ENCODE measurements around the gene ERCC3. TPM values are rescaled to one million over a fixed set of nuclear protein-coding genes. Genes with fewer than 3 reads are reported as not detected.
A peak's percentile ranks its signal among the peaks of the same experiment; 100 is the strongest.
"Not testable (repeated sequence)": the region's sequence is repeated elsewhere in the genome, so short reads cannot be mapped to it uniquely, and the experiment has no call there.

The ERCC3 gene
- total RNA-seq, 1 experiment from 2014 or later: 31.5 TPM

DNA sequence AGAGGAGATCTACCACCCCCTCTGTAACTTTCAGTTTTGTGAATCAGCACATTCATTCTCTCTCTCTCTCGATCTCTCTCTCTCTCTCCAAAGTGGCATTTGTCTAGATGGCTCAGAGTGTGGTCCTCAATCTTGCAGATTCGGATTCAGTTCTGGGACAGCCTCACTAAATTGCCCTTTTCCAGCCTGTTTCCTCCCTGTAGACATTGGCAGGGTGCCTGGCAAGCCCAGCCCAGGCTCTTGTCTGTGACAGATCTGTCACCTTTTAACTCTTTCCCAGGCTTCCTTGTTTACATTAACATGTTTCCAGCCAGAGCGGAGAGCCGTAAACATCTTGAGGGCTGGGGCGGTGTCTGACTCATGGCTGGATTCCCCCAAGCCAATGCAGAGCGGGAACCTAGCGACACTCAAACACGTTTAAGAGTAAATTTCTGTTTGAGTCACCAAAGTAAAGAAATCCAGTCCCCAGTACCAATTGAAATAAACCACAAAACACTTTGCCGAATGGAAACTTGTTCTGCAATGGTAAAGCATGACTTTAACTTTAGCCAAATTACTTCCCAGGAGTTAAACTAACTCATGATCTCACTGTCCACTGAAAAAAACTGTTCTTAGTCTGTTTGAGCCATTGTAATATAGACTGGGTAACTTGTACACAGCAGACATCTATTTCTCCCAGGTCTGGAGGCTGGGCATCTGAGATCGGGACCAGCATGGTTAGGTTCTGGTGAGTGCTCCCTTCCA is 67.3 kb downstream of the ERCC3 start:
- DNase-seq (ENCODE audit: low spot score): peak; percentile 99

DNA sequence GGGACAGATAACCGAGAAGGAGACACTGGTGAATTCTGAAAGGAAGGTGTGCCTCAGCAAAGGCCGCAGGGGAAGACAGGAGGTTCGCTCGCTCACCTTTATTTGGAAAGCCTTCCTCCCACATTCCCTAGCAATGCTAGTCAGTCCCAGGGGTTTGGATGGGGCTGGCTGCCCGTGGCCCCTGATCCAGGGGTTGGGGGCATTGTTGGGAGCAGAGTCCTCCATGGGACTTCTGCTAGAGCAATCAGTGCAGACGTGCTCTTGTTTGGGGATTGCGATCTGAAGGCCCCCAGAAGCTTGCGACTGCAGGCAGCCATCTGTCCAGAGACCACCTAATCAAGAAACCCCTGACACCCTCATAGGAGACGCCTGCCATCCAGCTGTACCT is 67.8 kb downstream of the ERCC3 start:
- no peak for DNase-seq (ENCODE audit: low spot score)

DNA sequence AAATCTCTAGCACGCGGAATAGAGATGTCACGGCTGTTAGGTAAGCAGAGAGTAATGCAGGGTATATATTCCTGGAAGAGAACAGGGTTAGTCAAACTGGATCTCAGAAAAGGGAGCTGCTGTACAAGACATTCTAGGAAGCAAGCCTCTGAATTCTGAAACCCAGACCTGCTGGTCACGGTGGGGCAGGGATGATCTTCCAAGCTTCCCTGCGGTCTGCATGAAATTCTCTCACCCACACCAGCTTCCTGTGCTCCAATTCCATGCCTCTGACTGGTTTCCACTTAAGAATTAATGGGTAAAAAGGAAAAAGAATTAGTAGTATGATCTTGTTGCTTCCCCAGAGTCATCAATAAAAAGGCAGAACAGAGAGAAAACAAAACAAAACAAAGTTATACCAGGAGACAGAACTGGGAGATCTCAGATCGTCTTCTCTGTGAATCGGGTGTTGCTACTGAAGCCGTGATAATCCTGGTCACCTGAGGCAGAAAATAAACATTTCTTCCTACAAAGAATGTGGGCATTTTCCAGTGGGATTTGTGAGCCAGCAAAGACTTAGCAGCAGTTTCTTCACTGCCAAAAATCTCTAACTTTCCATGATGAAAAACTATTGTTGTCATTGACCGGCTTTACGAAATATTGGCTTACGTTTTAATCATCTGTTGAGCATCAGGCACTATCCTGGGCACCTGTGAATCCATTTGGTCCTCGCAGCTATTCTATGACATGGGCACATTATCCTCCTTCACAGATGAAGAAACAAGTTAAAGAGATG is 68.6 kb downstream of the ERCC3 start:
- peak; percentile 62 for DNase-seq (ENCODE audit: low spot score)

DNA sequence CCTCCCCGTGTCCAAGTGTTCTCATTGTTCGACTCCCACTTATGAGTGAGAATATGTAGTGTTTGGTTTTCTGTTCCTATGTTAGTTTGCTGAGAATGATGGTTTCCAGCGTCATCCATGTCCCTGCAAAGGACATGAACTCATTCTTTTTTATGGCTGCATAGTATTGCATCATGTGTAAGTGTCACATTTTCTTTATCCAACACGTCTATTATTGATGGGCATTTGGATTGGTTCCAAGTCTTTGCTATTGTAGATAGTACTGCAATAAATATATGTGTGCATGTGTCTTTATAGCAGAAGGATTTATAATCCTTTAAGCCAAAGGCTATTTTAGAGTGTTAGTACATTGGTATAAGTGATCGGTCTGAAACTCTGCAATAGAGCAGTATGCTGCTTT is 69.8 kb downstream of the ERCC3 start:
- DNase-seq (ENCODE audit: low spot score): not testable (repeated sequence)

DNA sequence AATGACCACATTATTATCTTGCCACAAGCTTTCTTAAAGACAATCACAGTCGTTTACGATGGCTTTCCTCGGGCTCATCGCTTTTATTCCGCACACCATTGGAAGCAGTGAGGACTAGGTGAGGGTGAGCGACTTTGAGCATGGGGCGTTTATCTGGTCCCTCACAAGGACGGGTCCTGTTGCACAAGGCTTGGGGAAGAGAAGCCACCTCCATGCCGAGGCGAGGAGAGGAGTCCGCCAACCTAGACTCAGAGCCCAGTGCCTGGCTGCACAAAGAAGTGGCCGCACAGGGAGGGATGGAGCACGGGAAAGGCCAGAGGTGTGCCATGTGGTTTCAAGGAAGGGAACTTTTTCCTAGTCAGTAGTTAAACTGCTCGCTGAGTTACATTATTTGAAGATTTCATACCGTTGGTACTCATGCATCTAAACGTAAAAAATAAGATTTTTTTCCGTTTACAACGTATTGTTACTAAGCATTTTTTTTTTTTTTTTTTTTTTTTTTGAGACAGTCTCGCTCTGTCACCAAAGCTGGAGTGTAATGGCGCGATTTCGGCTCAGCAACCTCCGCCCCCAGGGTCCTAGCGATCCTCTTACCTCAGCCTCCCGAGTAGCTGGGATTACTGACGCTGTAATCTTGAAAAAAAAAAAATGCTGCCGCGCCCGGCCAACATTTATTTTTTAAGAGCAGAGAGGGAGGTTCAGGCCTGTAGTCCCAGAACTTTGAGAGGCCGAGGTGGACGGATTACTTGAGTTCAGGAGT is 73.0 kb downstream of the ERCC3 start:
- no peak for DNase-seq (ENCODE audit: low spot score)

DNA sequence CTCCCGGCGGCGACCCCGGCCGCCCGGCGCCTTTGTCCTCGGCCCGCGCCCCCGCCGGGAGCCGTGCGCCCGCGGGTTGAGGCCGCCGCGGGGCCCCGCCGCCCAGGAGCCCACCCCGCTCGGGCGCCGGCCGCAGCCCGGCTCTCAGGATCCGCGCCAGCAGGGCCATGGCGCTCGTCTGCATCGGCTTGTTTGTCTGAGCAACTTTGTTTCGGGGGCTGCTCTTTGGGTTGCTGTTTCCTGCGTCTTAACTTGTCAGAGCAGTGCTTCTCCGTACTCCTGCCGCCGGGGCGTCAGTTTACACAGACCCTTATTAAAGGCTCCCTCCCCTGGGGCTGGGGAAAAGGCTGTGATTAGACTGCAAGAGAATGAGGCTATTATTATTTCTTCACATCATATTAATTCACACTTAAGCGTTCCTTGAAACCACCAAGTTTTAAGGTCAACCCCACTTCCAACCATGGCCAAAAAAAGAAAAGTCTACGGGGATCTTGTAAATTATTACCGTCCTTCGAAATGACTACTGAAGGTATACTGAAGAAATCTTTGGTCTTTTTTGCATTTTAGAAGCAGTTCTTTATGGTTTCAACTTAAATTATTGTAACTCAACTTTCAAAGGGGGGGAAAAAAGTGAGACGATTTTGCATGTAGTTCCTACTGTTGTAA is 73.7 kb downstream of the ERCC3 start, which contains the start of gene CYP27C1:
CYP27C1 (minus strand) TSS at position 198 of the 666 bp plus-strand sequence; CDS start at position 169, 29 bp downstream.
- no peak for DNase-seq (ENCODE audit: low spot score)

DNA sequence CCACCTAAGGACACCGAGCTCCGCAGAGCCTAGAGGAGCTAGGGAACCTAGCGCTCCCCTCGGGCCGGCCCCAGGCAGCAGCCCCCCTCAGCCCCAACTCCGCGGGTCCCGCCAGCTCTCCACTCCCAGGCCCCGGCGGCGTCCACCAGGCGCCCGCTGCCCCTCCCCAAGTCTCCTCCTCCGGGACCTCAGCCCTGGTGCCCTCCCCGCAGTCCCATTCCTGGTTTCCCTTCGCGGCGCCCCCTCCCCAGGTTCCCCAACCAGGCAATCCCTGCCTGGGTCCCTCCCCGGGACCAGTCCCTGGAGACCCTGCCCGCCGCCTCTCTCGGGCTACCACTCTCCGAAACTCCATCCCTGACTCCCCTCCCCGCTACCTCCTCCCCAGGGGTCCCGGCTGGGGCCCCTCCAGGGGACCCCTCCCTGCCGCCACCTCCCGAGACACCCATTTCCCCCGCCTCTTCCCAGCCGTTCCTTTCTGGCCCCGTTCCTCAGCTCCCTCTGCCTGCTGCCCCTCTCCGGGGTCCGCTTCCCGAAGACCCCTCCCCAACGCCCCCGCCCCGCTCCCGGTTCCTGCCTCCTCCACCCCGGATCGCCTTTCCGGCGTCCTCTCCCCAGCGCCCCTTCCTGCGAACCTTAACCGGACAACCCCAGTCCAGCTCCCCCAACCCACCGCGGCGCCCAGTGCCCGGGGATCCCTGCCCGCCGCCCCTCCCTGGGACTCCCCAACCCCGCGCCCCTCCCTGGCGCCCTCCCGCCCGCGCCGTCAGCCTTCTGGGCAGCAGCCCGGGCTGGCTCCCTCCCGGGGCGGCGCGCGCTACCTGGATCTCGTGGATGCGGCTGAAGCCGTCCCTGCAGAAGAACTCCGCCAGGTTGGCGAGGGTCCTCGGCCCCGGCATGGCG is 74.5 kb downstream of the ERCC3 start:
- DNase-seq (ENCODE audit: low spot score): no peak

DNA sequence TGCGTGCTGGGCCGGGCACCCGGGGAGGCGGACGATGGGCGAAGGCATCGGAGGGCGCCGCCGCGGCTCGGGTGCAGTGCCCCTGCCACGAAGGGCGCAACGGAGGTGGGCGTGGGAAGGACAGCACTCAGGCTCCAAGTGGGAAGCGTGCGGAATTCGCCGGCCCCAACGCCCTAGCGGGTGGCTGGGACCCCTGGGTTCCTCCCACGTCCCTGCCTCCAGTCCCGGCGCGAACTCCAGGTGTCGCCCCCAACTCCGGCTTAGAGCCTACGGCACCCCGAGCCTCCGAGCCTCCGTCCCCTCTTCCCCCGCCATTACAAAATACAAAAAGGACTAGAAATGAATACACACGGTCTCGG is 75.2 kb downstream of the ERCC3 start:
- no peak for DNase-seq (ENCODE audit: low spot score)

DNA sequence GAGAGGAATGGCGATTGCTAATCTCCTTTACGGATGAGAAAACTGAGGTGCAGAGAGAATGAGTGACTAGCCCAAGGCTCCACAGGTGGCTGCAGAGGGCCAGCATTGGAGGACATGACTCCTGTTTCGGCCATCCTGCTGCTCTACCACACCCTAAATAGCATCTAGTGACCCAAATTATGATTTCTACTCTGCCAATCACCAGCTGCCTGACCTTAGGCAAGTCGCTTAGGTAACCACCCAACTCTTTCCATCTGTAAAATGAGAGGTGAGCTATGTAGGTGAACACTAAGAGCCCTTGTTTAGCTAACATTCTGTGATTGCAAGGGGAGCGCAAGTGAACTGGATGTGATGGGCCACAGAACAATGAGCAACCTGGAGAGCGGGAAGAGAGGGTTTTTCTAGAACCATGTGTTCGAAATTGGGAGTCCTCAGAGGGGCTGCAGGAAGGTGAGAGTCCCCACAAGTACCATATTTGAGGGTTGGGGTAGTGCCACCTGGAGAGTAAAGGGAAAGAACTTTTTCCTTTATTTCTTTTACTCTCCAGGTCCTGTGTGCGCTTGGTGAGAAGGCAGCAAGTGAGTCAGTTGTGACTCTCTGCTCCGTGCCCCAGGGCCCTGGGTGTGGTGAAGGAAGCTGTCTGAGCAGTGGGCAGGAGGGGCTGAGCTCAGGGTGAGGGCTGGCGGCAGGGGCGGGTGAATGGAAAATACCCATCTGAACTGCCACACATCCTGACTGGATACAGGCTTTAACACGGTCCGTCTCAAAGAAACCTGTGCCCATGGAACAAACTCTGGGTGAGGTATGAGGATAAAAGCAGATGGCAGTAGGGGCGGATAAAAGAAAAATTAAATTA is 76.2 kb downstream of the ERCC3 start:
- peak; percentile 81 for DNase-seq (ENCODE audit: low spot score)

DNA sequence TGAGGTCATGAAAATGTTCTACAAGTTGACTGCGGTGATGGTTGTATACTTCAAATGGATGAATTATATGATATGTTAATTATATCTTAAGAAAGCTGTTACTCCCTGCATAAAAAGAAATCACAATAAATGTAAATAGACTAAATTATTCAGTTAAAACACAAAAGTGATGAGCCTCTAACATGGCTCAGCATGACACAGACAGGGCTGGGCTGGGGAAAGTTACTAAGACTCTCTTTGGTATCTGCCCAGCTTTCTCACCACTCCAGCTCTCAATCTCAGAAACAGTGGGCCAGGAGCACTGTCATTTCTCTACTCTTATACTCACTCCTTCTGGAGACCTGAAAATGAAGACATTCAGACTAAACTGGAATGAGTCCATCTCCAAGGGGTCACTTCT is 77.4 kb downstream of the ERCC3 start:
- DNase-seq (ENCODE audit: low spot score): no peak

DNA sequence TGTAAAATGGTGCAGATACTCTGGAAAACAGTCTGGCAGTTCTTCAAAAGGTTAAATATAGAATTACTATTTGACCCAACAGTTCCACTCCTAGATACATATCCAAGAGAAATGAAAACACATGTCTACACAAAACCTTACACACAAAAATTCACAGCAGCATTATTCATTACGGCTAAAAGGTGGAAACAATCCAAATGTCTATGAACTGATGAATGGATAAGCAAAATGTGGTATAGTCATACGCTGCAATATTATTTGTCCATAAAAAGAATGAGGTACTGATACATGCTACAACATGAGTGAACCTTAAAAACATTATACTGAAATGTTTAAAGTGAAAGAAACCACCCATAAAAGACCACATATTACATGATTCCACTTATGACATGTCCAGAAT is 77.8 kb downstream of the ERCC3 start:
- DNase-seq (ENCODE audit: low spot score): no peak

DNA sequence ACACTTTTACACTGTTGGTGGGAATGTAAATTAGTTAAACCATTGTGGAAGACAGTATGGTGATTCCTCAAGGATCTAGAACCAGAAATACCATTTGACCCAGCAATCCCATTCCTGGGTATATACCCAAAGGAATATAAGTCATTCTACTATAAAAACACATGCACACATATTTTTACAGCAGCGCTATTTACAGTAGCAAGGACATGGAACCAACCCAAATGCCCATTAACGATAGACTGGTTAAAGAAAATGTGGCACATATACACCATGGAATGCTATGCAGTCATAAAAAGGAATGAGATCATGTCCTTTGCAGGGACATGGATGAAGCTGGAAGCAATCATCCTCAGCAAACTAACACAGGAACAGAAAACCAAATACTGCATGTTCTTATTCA is 79.7 kb downstream of the ERCC3 start:
- not testable (repeated sequence) for DNase-seq (ENCODE audit: low spot score)

DNA sequence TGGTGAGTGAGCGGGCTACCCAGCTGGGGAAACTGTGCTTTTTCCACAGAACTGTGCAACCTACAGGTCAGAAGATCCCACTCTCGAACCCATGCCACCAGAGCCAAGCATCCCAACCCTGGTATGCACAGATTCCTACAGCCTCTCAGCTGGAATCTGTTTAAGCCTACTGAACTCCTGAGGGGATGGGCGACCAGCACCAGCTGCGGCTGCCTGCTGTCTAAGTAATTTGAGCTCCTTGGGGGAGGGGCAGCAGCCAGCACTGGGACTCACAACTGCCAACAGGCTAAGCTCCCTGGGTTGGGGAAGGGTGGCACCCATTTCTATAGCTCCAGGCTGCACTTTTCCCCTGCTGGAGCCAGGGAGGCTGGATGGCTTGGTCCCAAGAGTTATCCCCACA is 85.6 kb downstream of the ERCC3 start:
- DNase-seq (ENCODE audit: low spot score): peak; percentile 96

Other genes starting within 250 kb of the ERCC3 start
- gene BIN1, start 187.0 kb downstream of the ERCC3 start, total RNA-seq (2014; rRNA removed; shearing (Covaris generic)): 60.0 and 61.7 TPM in 2 replicates
- 0.08 and 0.75 TPM in 2 replicates for gene CYP27C1, start 73.8 kb downstream of the ERCC3 start, total RNA-seq (2014; rRNA removed; shearing (Covaris generic))
- gene MAP3K2, start 93.8 kb upstream of the ERCC3 start, total RNA-seq (2014; rRNA removed; shearing (Covaris generic)): 15.5 and 17.4 TPM in 2 replicates
- 1.3 and 2.6 TPM in 2 replicates for gene PROC, start 124.3 kb upstream of the ERCC3 start, total RNA-seq (2014; rRNA removed; shearing (Covaris generic))
- 39.9 and 41.2 TPM in 2 replicates for gene IWS1, start 232.3 kb upstream of the ERCC3 start, total RNA-seq (2014; rRNA removed; shearing (Covaris generic))
- gene MYO7B, start 241.5 kb upstream of the ERCC3 start, total RNA-seq (2014; rRNA removed; shearing (Covaris generic)): 0.48 TPM in 1 of 2 replicates, not detected in the other